ENCODE data around the gene PFAS.

- no peak for TF ChIP-seq EZH2 (IDR thresholded peaks at IDR 0.05; ENCODE audit: low read depth, low read length, severe bottlenecking)
- no peak for TF ChIP-seq POLR2AphosphoS5 (IDR thresholded peaks at IDR 0.05; ENCODE audit: low read depth, low read length)
- TF ChIP-seq CREB1 (IDR thresholded peaks at IDR 0.05): no peak
- no peak for TF ChIP-seq CTCF (IDR thresholded peaks at IDR 0.05; ENCODE audit: control extremely low read depth in 1 of 3, insufficient read depth in 1 of 3, low read depth in 1 of 3, low read length in 3 of 3)
- TF ChIP-seq NRF1 (IDR thresholded peaks at IDR 0.05; ENCODE audit: low read depth, low read length): no peak
- no peak for TF ChIP-seq HDAC2 (IDR thresholded peaks at IDR 0.05; ENCODE audit: borderline replicate concordance in 1 of 2, low read depth in 2 of 2, low read length in 2 of 2)
- no peak for TF ChIP-seq CHD7 (IDR thresholded peaks at IDR 0.05; ENCODE audit: insufficient replicate concordance, low read length)
- TF ChIP-seq JUN (IDR thresholded peaks at IDR 0.05; ENCODE audit: low read depth, low read length): no peak
Measured at GRCh38 chr17:8249621-8250500, 772 bp downstream of the PFAS start.
